Right kidney (tissue), 1 donor: ENCODE data around the gene DYNLRB1.
A peak's percentile ranks its signal among the peaks of the same experiment; 100 is the strongest.

Source experiments
- DNase-seq: peaks from one replicate; pipeline ENCODE4 v3.0.0-alpha.2; 2016

The DYNLRB1 gene

GRCh38 chr20:34578025-34578424 lies 61.8 kb downstream of the DYNLRB1 start:
- DNase-seq, result no peak

GRCh38 chr20:34578521-34578920 lies 62.3 kb downstream of the DYNLRB1 start:
- no peak for DNase-seq

- DNase-seq, result peak; percentile 38
These were observed 63.2 kb downstream of the DYNLRB1 start for GRCh38 chr20:34579191-34579978.

GRCh38 chr20:34579979-34580940 lies 64.0 kb downstream of the DYNLRB1 start:
- DNase-seq, result no peak

GRCh38 chr20:34581341-34582184 lies 65.3 kb downstream of the DYNLRB1 start:
- no peak for DNase-seq

GRCh38 chr20:34582221-34582620 lies 66.0 kb downstream of the DYNLRB1 start:
- no peak for DNase-seq

GRCh38 chr20:34582911-34583310 lies 66.7 kb downstream of the DYNLRB1 start:
- no peak for DNase-seq

- DNase-seq, result no peak
These were observed 67.3 kb downstream of the DYNLRB1 start for GRCh38 chr20:34583544-34583943.

GRCh38 chr20:34585019-34585418 lies 68.8 kb downstream of the DYNLRB1 start:
- DNase-seq, result no peak

- DNase-seq, result no peak
These were observed 70.4 kb downstream of the DYNLRB1 start for GRCh38 chr20:34586488-34587163.
